PC-3 (cell line): ENCODE results near the gene DNAJA3.

Experiments used
- EZH2 ChIP-seq: fragments of 300-600 bp; sonication (generic); IDR thresholded peaks from one replicate; pipeline ENCODE4 v1.6.1; 2017; ENCODE audit warnings: antibody characterized with exemption, mild to moderate bottlenecking, low read length; ENCODE audit not compliant: unreplicated experiment
- EZH2phosphoT487 ChIP-seq: fragments of 300-600 bp; sonication (generic); IDR thresholded peaks from 2 replicates; pipeline ENCODE4 v1.6.1; 2018; ENCODE audit warnings: mild to moderate bottlenecking, antibody characterized with exemption, low read length, borderline replicate concordance
- TF ChIP-seq, protein P1 (sequence below): fragments of 300-600 bp; sonication (generic); conservative IDR thresholded peaks from 2 replicates; pipeline ENCODE4 v1.5.1; 2017; ENCODE audit warnings: antibody characterized with exemption, low read depth, mild to moderate bottlenecking, low read length

DNA sequence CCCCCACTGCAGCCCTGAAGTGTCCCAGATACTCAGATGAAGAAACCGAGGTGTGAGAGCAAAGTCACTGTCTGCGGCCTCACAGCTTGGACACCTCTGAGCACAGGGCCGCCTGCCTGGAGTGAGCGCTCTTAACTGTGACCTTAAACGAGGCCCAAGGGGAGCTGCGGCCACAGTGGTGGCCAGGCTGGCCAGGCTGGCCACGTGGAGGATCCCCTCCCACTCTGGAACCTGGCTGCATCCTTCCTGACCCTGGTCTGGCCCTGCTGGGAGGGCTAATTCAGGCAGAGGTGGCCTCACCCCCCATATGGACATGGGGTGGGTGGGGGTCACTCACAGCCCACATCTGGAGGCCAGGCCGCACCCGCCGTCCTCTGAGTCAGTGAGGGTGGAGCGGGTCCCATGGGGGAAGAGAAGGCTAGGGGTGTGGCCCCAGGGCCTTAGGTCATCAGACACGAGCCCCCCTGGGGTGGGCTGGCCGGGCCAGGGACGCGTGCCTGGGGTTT is 47.5 kb upstream of the DNAJA3 start:
- TF ChIP-seq, protein P1, sequence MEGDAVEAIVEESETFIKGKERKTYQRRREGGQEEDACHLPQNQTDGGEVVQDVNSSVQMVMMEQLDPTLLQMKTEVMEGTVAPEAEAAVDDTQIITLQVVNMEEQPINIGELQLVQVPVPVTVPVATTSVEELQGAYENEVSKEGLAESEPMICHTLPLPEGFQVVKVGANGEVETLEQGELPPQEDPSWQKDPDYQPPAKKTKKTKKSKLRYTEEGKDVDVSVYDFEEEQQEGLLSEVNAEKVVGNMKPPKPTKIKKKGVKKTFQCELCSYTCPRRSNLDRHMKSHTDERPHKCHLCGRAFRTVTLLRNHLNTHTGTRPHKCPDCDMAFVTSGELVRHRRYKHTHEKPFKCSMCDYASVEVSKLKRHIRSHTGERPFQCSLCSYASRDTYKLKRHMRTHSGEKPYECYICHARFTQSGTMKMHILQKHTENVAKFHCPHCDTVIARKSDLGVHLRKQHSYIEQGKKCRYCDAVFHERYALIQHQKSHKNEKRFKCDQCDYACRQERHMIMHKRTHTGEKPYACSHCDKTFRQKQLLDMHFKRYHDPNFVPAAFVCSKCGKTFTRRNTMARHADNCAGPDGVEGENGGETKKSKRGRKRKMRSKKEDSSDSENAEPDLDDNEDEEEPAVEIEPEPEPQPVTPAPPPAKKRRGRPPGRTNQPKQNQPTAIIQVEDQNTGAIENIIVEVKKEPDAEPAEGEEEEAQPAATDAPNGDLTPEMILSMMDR = no peak
- TF ChIP-seq EZH2 (no peak), EZH2phosphoT487 (no peak)
